Urinary bladder (tissue), 4 donors: ENCODE data around the gene TIAM1. TPM values are rescaled to one million over a fixed set of nuclear protein-coding genes. Genes with fewer than 3 reads are reported as not detected.

ENCODE experiments used
- DNase-seq: peaks from one replicate; pipeline ENCODE4 v3.0.0-alpha.2; 2015; ENCODE audit errors: extremely low spot score
- H3K27ac ChIP-seq: one replicate; pipeline ENCODE4 v1.5.1; 2013; ENCODE audit warnings: low read depth, mild to moderate bottlenecking, moderate library complexity
- H3K36me3 ChIP-seq: one replicate; pipeline ENCODE4 v1.6.1; 2013; ENCODE audit warnings: mild to moderate bottlenecking, moderate library complexity; ENCODE audit not compliant: insufficient read depth
- H3K4me1 ChIP-seq: one replicate; pipeline ENCODE4 v1.6.1; 2013; ENCODE audit warnings: mild to moderate bottlenecking, moderate library complexity; ENCODE audit not compliant: insufficient read depth
- H3K4me3 ChIP-seq: one replicate; pipeline ENCODE4 v1.5.1; 2013; ENCODE audit warnings: low read depth, low read length
- WGBS: extraction: QIAGEN DNeasy Blood & Tissue Kit; methylation state at CpG from one replicate; pipeline ENCODE4 v1.1.7; 2013; 5-methylcytosine and 5-hydroxymethylcytosine counted together
- polyA plus RNA-seq: library from polyadenylated mRNA; stranded (reverse); fragments of 200-250 nt; gene quantifications from one replicate; pipeline ENCODE4 v1.2.3, GENCODE V29; 2013
- total RNA-seq: library from RNA; depleted of rRNA; stranded (reverse); fragments of >200 nt; gene quantifications from one replicate; pipeline ENCODE4 v1.2.3, GENCODE V29; 2014
- donor health status: healthy with polysubstance abuse.
- donor health status: healthy.

The TIAM1 gene
- total and polyA plus RNA-seq, 2 donors: 10.0 to 36.0 TPM

DNA sequence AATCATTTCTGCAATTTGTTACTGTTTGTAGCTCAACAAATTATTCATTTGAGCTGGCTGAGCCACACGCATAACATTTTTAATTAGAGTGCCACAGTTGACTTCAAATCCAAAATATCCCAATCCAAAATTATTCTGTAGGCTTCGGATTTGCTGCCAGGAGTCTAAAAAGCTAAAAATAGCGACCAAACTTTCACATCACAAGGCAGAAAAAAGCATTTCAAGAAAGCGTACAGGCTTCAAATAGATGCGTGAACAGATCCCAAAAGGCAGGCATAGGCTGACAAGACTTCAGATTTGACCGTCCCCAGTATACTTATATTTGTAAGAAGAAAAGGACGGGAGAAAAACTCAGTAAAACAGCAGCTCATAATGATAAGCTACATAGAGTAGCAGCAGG lies 24.3 kb upstream of the TIAM1 start:
- 71% methylated on average over 7 of the region's 7 CpGs for WGBS
- Histone ChIP-seq H3K36me3 (no peaks in the 10 kb centered on the region), H3K4me1 (no peaks in the 10 kb centered on the region), H3K4me3 (no peak overlapping the region), H3K27ac (no peak overlapping the region)
- no peak for DNase-seq

DNA sequence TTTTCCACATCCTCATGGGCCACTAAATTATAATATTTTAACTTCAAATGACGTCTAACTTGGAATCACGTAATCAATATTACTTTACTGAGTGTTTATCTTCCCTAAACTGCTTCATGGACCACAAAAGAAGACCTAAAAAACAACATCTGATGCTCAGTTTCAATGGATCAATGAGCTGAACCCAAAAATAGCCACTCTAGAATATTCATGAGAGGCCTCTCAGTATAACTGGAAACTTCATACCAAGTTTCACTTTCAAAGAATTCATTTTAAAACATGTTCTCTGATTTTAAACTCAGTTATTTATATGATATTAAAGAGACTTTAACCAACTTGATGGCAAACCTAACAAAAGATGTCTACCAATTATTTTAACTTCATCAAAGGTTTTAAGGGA lies 23.7 kb upstream of the TIAM1 start:
- no peaks in the 10 kb centered on the region for H3K4me1 ChIP-seq
- no peaks in the 10 kb centered on the region for H3K36me3 ChIP-seq
- no peak overlapping the region for H3K27ac ChIP-seq
- WGBS: 96% methylated on average over 2 of the region's 2 CpGs
- no peak for DNase-seq
- H3K4me3 ChIP-seq: no peak overlapping the region

GRCh38 chr21:31366825-31367224 lies 22.8 kb upstream of the TIAM1 start:
- no peaks in the 10 kb centered on the region for H3K36me3 ChIP-seq
- DNase-seq: no peak
- H3K4me1 ChIP-seq: no peaks in the 10 kb centered on the region
- no peak overlapping the region for H3K4me3 ChIP-seq
- 59% methylated on average over 2 of the region's 2 CpGs for WGBS
- no peak overlapping the region for H3K27ac ChIP-seq

DNA sequence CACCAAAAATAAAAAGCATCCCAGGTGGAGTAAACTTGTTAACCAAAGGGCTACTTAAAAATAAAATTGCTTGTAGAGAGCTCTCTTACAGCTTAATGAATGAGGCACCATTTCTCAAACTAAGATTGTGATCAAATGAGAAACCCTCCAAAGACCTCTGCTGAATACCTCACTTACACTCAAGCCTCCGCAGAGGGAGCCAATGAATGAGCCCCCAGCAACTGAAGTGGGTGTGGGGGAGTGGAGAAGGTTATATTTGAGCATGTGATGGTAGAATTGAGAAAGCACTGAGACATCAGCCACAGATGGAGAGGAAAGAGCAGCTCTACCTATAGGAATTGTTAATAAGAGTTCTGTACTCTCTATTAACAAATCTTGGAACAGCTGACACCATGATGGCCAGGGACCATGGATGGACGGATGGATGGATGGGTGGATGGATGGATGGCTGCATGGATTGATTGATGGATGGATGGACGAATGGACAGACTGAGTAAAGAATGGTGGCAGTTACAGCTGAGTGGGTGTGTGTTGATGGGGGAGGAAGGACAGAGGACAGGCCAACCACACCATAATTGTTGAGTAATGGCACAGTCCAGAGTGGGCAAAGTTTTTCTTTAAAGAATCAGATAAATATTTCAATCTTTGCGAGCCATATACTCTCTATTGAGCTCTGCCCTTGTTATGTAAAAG lies 20.3 kb upstream of the TIAM1 start:
- Histone ChIP-seq H3K36me3 (no peaks in the 10 kb centered on the region), H3K27ac (no peak overlapping the region), H3K4me3 (no peak overlapping the region), H3K4me1 (no peaks in the 10 kb centered on the region)
- DNase-seq: no peak
- WGBS: 89% methylated on average over 4 of the region's 4 CpGs

- no peak for DNase-seq
- H3K4me1 ChIP-seq: no peaks in the 10 kb centered on the region
- H3K27ac ChIP-seq: no peak overlapping the region
- no peak overlapping the region for H3K4me3 ChIP-seq
- 72% methylated on average over 1 of the region's 1 CpG for WGBS
- H3K36me3 ChIP-seq: no peaks in the 10 kb centered on the region
These were observed 19.7 kb upstream of the TIAM1 start for GRCh38 chr21:31363720-31364119.

DNA sequence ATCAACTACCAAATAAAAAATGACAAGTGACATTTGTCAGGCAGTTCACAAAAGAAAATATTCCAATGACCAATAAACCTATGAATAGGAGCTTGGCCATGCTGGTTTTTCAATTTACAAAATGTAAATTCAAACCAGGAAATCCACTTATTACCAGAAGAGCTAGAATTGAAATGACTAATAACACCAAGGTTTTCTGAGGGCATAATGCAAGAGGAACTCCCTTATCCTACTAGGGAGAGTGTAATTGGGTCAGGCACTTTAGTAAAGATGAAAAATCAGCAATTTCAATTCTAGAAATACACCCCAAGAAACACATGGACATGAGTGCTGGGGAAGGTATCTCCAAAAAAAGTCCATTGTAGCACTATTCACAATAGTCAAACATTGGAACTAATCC lies 16.7 kb upstream of the TIAM1 start:
- H3K4me3 ChIP-seq: no peak overlapping the region
- no peaks in the 10 kb centered on the region for H3K36me3 ChIP-seq
- H3K4me1 ChIP-seq: no peaks in the 10 kb centered on the region
- H3K27ac ChIP-seq: no peak overlapping the region
- DNase-seq: no peak

GRCh38 chr21:31358158-31358557 lies 14.1 kb upstream of the TIAM1 start:
- Histone ChIP-seq H3K4me3 (no peak overlapping the region), H3K36me3 (no peaks in the 10 kb centered on the region), H3K27ac (no peak overlapping the region), H3K4me1 (no peaks in the 10 kb centered on the region)
- no peak for DNase-seq
- 95% methylated on average over 8 of the region's 8 CpGs for WGBS

DNA sequence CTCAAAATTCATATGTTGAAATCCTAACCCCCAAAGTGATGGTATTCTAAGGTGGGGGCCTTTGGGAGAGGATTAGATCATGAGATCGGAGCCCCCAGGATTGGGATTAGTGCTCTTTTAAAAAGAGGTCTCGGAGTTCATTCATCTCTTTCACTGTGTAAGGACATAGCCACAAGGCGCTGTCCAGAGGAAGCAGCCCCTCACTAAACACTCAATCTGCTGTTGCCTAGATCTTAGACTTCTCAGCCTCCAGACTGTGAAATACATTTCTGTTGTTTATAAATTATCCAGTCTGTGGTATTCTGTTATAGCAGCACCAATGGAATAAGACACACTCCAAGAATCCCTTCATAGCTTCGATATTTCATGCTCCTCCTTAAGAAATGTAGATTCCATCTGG lies 12.4 kb upstream of the TIAM1 start:
- DNase-seq: no peak
- no peak overlapping the region for H3K4me3 ChIP-seq
- no peak overlapping the region for H3K27ac ChIP-seq
- WGBS: 92% methylated on average over 4 of the region's 4 CpGs
- H3K36me3 ChIP-seq: no peaks in the 10 kb centered on the region
- H3K4me1 ChIP-seq: no peaks in the 10 kb centered on the region

DNA sequence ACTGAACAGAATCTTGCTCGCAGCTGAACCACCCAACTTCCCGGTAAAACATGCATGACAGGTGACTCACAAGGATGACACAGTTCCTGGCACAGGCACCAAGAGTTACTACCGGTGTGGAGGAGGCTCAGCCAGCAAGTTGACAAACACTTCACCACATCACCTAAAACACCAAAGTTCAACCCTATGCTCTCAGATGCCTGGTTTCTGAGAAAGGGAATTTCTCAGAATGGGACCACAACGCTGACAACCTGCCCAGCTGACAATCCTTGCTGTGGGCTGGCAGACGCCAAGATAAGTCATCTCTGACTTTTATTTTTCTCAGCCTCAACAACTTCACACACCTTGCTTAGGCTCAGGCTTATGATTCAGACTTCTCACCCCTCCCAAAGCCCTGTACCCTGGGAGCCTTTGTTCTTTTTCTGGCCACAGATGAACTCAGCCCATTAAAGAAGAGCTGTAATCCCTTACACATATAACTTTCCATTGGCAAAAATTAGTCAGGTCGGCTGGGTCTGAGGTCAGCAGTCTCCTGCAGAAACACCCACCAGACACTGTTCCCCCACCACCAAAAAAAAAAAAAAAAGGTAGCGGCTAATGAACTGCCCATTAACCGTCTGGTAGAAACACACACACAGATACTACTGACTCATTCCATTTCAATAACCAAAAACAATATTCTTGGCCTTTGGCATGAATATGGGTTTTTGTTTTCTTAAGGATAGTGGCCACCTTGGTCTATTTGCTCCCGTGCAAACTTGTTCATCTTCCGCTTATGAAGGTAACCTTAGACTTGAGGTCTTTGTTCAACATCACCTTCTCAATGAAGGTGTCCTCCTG lies 10.8 kb upstream of the TIAM1 start:
- 57% methylated on average over 10 of the region's 10 CpGs for WGBS
- DNase-seq: no peak
- no peaks in the 10 kb centered on the region for H3K4me1 ChIP-seq

DNA sequence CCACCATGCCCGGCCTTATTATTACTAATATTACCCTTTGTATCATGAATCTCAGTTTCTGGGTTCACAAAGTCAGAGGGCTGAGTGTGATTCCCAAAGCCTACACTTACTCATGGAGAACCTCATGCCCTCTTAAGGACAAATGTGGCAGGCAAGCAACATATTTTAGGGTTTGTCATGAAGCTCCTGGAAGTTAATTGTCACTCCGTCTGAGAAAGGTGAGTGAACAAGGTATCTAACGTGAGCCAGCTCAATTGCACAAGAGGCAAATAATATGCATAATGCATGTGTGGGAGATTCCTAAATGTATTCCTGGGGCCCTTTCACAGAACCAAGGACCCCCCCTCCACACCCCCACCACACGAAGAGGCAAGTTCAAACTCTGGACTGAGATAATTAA lies 10.1 kb upstream of the TIAM1 start:
- Histone ChIP-seq H3K36me3 (no peaks in the 10 kb centered on the region), H3K4me1 (no peaks in the 10 kb centered on the region), H3K27ac (no peak overlapping the region), H3K4me3 (no peak overlapping the region)
- 80% methylated on average over 4 of the region's 4 CpGs for WGBS
- no peak for DNase-seq

More for the DNA sequence above, 10.8 kb upstream of the TIAM1 start:
- H3K27ac ChIP-seq: no peak overlapping the region
- no peaks in the 10 kb centered on the region for H3K36me3 ChIP-seq
- H3K4me3 ChIP-seq: no peak overlapping the region

DNA sequence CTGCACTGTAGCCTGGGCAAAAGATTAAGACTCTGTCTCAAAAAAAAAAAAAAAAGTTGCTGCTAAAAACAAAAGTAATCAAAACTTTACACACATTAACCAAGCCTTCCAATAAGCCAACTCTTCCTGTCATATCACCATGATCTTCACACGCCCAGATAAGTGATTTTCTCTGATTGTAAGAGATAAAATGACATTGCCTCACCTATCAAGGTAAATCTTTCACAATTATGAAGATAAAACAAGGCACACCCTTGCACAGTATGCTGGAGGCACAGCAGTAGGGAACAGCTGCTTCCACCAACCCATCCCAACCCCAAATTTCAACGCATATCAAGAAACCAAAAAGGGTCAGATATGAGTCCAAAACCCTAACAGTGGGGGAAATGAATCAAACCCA lies 8.8 kb upstream of the TIAM1 start:
- WGBS: 61% methylated on average over 2 of the region's 2 CpGs
- H3K4me3 ChIP-seq: no peak overlapping the region
- DNase-seq: no peak
- no peaks in the 10 kb centered on the region for H3K36me3 ChIP-seq
- H3K4me1 ChIP-seq: no peaks in the 10 kb centered on the region
- H3K27ac ChIP-seq: no peak overlapping the region

DNA sequence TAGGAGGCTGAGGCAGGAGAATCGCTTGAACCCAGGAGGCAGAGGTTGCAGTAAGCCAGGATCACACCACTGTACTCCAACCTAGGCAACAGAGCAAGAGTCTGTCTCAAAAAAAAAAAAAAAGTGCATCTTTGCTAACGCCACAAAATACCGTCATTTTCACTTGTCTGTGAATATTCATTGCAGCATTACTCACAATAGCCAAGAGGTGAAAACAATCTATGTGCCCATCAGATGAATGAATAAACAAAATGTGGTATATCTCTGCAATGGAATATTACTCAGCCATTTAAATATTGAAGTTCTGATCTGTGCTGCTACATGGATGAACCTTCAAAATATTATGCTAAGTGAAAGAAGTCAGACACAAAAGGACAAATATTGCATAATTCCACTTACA lies 7.9 kb upstream of the TIAM1 start:
- Histone ChIP-seq H3K4me1 (no peaks in the 10 kb centered on the region), H3K4me3 (no peak overlapping the region), H3K36me3 (no peaks in the 10 kb centered on the region), H3K27ac (no peak overlapping the region)
- DNase-seq: no peak
- 74% methylated on average over 3 of the region's 3 CpGs for WGBS

DNA sequence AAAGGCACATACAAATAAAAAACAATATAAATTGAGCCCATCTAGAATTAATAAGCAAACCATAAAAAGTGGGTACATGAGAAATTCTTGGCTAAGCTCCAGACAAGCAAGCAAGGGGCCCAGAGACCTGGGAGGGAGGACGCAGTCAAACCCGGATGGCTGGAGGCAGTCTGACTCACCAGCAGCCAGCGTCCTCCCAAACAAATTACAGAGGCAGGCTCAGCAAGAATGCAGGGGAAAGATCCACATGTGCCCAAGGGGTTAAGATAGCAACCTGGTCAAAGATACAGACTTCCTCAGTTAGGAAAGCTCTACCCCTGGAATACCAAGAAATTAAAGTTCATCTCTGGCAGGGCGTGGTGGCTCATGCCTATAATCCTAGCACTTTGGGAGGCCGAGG lies 7.4 kb upstream of the TIAM1 start:
- Histone ChIP-seq H3K4me3 (no peak overlapping the region), H3K4me1 (no peaks in the 10 kb centered on the region), H3K36me3 (no peaks in the 10 kb centered on the region), H3K27ac (no peak overlapping the region)
- no peak for DNase-seq
- 70% methylated on average over 5 of the region's 5 CpGs for WGBS

- H3K27ac ChIP-seq: no peak overlapping the region
- H3K4me1 ChIP-seq: no peaks in the 10 kb centered on the region
- no peak overlapping the region for H3K4me3 ChIP-seq
- no peak for DNase-seq
- no peaks in the 10 kb centered on the region for H3K36me3 ChIP-seq
- 52% methylated on average over 4 of the region's 4 CpGs for WGBS
These were observed 5.1 kb upstream of the TIAM1 start for GRCh38 chr21:31349208-31349607.
